GM21390 (cell line): ENCODE results near the gene SND1.

Source experiments
- ATAC-seq: cut with Tn5 transposase; IDR thresholded peaks from one replicate; pipeline ENCODE4 v1.9.1; 2021; ENCODE audit not compliant: unreplicated experiment

SND1 gene

DNA sequence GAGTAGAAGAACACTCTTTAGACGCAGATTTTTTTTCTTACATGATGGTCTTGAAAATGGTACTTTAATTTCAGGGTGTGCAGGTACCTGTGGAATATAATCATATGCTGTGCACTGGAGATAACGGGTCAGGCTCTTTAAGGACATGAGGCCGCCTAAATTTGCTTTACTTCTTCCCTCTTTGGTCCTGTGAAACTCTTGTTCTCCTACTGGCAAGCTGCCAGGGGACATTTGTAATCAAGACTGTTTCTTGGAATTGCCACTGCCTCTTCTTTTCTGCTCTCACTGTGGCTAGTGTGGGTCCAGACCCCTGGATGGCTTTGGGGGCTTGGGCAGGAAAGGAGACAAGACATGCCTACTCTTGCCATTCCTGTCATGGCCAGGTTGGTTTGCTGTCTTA lies 146.0 kb downstream of the SND1 start:
- no peak for ATAC-seq

DNA sequence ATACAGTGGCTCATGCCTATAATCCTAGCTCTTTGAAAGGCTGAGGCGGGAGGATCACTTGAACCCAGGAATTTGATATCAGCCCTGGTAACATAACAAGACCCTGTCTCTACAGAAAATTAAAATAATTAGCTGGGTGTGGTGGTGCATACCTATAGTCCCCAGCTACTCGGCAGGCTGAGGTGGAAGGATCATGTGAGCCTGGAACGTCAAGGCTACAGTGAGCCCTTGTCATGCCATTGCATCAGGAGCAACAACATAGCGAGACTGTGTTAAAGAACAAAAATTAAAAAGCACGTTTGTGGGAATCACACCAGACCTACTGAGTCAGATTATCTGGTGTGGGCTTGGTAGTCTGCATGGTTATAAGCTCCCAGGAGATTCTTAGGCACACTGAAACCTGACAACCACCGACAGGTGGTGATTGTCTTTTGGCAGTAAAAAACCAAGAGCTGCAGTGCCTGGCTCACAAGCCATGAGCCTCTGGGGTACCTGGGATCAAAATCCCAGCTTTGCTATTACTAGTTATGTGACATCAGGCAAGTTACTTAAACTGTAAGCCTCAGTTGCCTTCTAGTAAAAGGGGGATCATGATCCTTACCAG lies 146.9 kb downstream of the SND1 start:
- no peak for ATAC-seq

- ATAC-seq = no peak
Observed at GRCh38 chr7:127799535-127800305, 147.7 kb downstream of the SND1 start.

DNA sequence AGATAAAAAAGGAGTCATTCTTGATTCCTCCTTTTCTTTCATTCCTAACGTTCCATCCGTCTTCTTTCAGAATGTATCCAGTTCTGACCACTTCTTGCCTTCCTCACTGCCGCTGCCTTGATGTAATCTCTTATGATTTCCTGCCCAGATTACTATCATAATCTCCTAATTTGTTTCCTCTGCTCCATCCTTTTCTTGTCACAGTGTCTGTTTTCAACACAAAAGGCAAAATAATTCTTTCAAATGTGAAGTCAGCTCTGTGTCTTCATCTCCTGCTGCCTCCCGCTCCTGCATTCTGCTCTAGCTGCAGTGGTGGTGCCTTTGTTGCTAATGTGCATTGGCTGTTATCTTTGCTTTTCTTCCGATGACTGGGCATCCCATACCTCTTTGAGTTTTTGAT lies 150.9 kb downstream of the SND1 start:
- no peak for ATAC-seq

DNA sequence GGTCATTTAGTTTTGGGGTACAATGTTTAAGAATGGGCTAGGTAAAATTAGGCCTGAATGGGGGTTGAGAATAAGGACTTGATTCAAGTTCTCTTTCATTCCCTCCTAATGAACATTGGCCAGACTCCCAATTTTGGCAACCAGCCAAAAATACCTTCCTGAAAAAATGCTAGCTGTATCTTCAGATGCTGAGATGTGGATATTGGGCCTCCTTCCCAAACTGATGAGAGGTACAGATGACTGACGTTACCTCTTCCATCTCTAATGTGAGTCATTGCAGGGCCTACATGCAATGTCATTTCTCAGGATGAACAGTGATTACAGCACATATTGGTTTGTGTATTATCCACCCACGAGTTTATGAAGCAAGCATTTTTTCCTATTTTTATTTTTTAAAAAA lies 151.6 kb downstream of the SND1 start:
- no peak for ATAC-seq

- ATAC-seq = no peak
Observed at GRCh38 chr7:127807340-127807739, 155.3 kb downstream of the SND1 start.

- ATAC-seq = no peak
Observed at GRCh38 chr7:127807829-127808228, 155.8 kb downstream of the SND1 start.

DNA sequence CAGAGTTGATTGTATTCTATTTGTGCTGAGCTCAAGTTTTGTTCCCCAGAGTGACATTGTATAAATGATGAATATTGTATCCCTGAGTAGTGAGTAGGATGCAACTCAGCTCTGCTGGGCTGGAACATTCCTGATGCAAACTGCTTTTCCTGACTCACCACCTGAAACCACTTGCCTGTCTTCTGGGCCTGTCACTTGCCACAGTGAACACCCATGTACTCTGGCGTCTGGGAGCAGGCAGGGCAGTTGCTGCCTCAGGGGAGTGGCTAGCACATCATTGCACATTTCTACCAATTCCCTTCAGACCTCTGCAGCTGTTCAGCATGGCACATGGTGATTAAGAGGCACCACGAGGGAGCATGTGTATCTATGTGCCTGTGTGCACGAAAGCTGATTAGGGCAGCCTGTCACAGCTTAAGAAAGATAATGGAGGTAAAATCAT lies 157.3 kb downstream of the SND1 start:
- no peak for ATAC-seq

DNA sequence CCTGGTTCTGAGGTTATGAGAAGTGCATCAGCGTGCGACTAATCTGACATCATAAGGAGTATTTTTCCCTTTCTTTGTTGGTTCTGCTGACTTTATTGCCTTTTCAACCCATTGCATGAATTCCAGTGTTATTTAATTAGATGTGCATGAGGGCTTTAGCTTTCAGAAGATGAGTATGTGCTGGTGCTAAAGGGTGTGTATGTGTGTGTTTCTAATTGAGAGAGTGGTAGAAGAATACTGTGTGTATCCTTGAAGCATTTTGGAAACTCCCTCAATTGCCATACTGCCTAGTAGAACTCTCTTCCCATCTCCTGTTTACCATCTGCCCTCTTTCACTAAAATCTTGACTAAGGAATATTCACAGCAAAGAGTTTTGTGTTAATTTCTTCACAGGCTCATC lies 158.1 kb downstream of the SND1 start:
- no peak for ATAC-seq

DNA sequence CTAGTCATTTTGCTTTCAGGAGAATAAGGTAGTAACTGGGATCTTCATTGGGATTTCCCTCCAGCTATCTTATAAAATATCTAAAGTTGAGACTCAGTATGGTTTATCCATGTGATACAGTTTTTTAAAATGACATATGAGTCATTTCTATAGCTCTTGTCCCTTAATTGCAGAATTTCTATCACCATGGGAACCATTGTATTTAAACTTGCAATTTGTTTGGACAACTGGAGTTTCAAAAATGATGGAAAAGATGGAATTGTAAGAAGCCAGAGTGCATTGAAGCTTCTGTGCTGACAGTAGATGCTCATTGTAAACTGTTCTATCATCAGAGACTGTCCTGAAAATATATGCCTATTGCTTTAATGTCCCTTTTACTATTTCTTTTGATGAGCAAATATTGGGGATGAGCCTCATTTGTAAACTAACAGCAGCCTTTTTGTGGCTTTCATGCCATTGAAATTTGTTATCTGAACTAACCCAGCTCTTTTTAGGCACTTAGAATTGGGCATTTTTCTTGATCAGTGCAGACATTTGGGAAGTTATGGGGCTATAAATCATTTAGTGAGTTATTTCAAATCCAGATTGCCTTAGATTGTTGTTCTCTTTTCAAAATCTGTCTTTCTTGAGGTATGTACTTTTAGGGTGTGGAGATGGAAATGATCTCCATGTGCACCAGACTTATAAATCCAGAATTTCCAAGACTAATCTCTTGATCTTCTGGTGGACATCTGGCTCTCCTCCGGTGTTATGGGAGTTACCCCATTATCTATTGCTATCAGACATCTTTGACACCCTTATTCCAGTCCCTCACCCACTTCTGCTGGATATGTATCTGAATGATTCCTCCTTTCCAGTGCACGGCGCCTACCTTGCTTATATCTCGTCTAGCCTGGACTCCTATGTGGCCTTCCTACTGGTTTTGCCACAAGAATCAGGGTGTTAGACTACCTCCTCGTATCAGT lies 159.0 kb downstream of the SND1 start:
- no peak for ATAC-seq

GRCh38 chr7:127812540-127812939 lies 160.5 kb downstream of the SND1 start:
- ATAC-seq = no peak

GRCh38 chr7:127813991-127814541 lies 162.1 kb downstream of the SND1 start:
- no peak for ATAC-seq

- ATAC-seq = no peak
Observed at GRCh38 chr7:127815631-127816145, 163.7 kb downstream of the SND1 start.

DNA sequence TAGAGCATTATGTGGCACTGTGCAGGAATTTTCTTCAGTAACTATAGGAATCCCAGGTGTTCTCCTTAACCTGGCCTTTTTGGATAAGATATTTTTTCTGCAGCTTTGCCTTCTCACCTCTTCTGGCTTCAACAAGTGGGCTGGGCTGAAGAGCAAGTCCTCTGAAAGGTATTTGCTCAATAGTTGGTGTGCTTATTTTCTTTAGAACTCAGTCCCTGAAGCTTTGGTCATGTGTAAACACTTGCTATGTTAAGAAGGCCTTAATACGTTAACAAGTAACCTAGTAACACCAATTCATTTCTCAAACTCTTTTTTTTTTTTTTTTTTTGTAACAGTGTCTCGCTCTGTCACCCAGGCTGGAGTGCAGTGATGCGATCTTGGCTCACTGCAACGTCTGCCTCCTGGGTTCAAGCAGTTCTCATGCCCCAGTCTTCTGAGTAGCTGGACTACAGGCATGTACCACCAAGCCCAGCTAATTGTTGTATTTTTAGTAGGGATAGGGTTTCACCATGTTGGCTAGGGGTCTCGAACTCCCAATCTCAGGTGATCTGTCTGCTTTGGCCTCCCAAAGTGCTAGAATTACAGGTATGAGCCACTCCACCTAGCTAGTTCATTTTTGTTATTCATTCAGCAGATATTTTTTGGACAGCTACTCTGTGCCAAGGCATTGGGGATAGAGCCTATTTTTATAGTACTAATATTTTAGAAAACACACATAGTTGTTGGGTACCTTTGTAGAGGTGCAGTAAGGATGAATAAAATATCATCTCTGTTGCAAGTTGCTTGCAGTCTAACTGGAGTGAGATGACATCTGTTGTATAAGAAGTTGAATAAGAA lies 164.6 kb downstream of the SND1 start:
- ATAC-seq = no peak

DNA sequence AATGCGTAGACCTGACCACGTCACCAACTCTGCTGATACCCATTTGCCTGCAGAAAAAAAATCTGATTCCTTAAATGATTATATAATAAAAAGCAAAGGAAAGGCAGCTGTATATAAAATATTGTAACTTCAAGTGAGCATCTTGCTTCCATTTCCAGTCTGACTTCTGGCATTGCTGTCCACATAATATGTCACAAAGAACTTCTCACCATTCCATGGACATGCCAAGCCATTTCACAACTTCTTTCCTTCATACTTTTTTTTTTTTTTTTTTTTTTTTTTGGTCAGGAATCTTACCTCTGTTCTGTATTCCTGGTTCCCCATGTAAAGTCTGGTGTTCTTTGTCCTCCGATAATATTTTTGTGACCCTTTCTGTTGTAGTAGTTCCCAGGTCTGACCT lies 165.5 kb downstream of the SND1 start:
- ATAC-seq = no peak

GRCh38 chr7:127818306-127818705 lies 166.3 kb downstream of the SND1 start:
- ATAC-seq = no peak

DNA sequence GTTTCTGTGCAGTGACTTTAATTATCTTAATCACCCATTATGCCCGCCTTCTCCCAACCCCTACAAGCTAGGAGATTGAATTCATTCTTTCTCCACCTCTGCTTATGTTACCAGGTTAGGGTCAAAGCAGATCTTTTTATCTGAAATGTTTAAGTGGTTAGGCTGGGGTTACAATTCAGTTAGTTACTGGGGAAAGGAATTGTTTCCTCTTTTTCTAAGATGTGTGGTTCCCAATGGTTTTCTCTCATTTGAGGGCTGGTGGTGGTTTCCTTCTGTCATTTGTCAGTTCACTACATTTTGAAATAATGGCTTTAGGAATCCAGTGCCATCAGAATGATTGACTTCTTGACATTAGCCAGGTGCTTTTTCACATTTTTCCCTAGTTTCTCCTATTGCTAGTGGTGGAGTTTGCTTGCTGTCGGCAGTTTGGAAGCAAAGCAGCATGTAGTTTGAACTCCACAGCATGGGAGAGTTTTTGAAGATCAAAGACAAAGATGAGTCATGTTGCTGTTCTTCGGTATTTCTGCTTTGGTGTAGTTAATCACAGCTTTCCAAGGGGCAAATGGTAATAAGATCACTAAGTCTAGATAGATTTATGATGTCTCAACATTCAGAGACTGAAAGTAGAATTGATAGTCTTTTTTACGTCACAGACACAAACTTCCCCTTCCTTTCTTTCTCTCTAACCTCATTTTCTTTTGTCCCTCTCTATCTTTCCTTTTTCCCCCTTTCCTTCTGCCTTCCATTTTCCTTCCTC lies 168.2 kb downstream of the SND1 start:
- ATAC-seq = no peak

- no peak for ATAC-seq
Observed at GRCh38 chr7:127820732-127821085, 168.7 kb downstream of the SND1 start.

GRCh38 chr7:127821146-127821545 lies 169.2 kb downstream of the SND1 start:
- no peak for ATAC-seq
